ENCODE measurements around the gene TFAP2D.

GRCh38 chr6:50706575-50706974, 6.8 kb upstream of the TFAP2D start:
- no peak for TF ChIP-seq POLR2A (IDR thresholded peaks at IDR 0.05)
- TF ChIP-seq CTCF (IDR thresholded peaks at IDR 0.05): no peak

Data from Peyer's patch (tissue), 4 donors.